ENCODE data around the gene DOCK6.
"Not testable (repeated sequence)": the region's sequence is repeated elsewhere in the genome, so short reads cannot be mapped to it uniquely, and the experiment has no call there.

DOCK6 gene

GRCh38 chr19:11174336-11174735, 88.0 kb downstream of the DOCK6 start:
- no peak for DNase-seq (ENCODE audit: low spot score)

GRCh38 chr19:11173516-11174155, 88.7 kb downstream of the DOCK6 start:
- no peak for DNase-seq (ENCODE audit: low spot score)

GRCh38 chr19:11172576-11172975, 89.7 kb downstream of the DOCK6 start:
- DNase-seq (ENCODE audit: low spot score) = no peak

- DNase-seq (ENCODE audit: low spot score) = no peak
Measured at GRCh38 chr19:11171144-11171543, 91.2 kb downstream of the DOCK6 start.

GRCh38 chr19:11169896-11170678, 92.2 kb downstream of the DOCK6 start:
- DNase-seq (ENCODE audit: low spot score) = no peak

- no peak for DNase-seq (ENCODE audit: low spot score)
Measured at GRCh38 chr19:11168568-11168967, 93.8 kb downstream of the DOCK6 start.

GRCh38 chr19:11166281-11167142, 95.8 kb downstream of the DOCK6 start:
- no peak for DNase-seq (ENCODE audit: low spot score)

GRCh38 chr19:11165486-11166030, 96.8 kb downstream of the DOCK6 start:
- DNase-seq (ENCODE audit: low spot score) = no peak

- DNase-seq (ENCODE audit: low spot score) = peak; percentile 60
Measured at GRCh38 chr19:11164879-11165406, 97.4 kb downstream of the DOCK6 start.

- no peak for DNase-seq (ENCODE audit: low spot score)
Measured at GRCh38 chr19:11164296-11164695, 98.0 kb downstream of the DOCK6 start.

GRCh38 chr19:11160440-11160768, 101.9 kb downstream of the DOCK6 start:
- DNase-seq (ENCODE audit: low spot score) = not testable (repeated sequence)

- no peak for DNase-seq (ENCODE audit: low spot score)
Measured at GRCh38 chr19:11159598-11160439, 102.5 kb downstream of the DOCK6 start.

- peak; percentile 98 for DNase-seq (ENCODE audit: low spot score)
Measured at GRCh38 chr19:11155373-11156120, 106.8 kb downstream of the DOCK6 start, which contains the start of gene SPC24. TSS of gene SPC24 (minus strand) at chr19:11155782. CDS start at chr19:11155776, 6 bp downstream.

GRCh38 chr19:11154683-11155047, 107.7 kb downstream of the DOCK6 start:
- DNase-seq (ENCODE audit: low spot score) = no peak

- no peak for DNase-seq (ENCODE audit: low spot score)
Measured at GRCh38 chr19:11152318-11153062, 109.8 kb downstream of the DOCK6 start.

GRCh38 chr19:11151181-11151580, 111.1 kb downstream of the DOCK6 start:
- DNase-seq (ENCODE audit: low spot score) = no peak
